ENCODE measurements around the gene MSI2. TPM values are rescaled to one million over a fixed set of nuclear protein-coding genes. Genes with fewer than 3 reads are reported as not detected.

Gene MSI2
- total RNA-seq, 1 donor from 2014 or later = 67.9 TPM

DNA sequence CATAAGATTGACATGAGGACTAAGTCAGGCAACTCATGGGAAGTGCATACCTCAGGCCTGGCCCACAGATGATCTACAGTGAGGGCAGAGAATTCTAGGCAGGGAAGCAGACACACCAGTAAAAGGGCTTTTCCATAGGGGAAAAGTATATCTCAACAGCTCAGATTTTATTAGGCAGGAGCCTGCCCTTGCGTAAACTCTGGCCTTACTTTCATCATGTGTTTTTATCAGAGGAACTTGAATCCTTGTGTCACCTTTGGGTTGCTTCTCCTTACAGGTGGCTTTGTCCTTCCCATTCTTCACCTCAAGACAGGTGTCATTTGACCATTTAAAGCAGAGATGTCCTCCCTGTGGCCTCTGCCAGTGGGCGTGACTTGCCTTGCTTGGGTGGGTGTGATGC lies 138.1 kb downstream of the MSI2 start:
- H3K9ac ChIP-seq (ENCODE audit: low read length) = no peak overlapping the region
- Mint-ChIP-seq H3K4me1 (ENCODE audit: low read depth, unreplicated experiment) (peaks cover 10% of the 10 kb centered on the region), H3K27ac (ENCODE audit: unreplicated experiment) (no peak overlapping the region), H3K27me3 (ENCODE audit: low read depth, unreplicated experiment) (no peaks in the 10 kb centered on the region), H3K9me3 (ENCODE audit: unreplicated experiment) (peaks cover 8% of the 10 kb centered on the region), H3K36me3 (ENCODE audit: low read depth, unreplicated experiment) (peaks cover 24% of the 10 kb centered on the region), H3K4me3 (ENCODE audit: unreplicated experiment) (no peak overlapping the region)
- H3K27me3 ChIP-seq (ENCODE audit: insufficient read depth, low read length) = no peaks in the 10 kb centered on the region
- peaks cover 2% of the 10 kb centered on the region for H3K79me2 ChIP-seq (ENCODE audit: insufficient read depth, low read length)
- no peak for FAIRE-seq
- no peaks in the 10 kb centered on the region for H3K4me1 ChIP-seq (ENCODE audit: insufficient read depth, low read length)
- no peak overlapping the region for H3K4me3 ChIP-seq (ENCODE audit: insufficient read depth, low read depth, low read length)
- H3K9me3 ChIP-seq (ENCODE audit: insufficient read depth, low read depth, low read length) = peaks cover 3% of the 10 kb centered on the region
- H3K27ac ChIP-seq (ENCODE audit: low read depth, low read length) = no peak overlapping the region
- no peak for DNase-seq (ENCODE audit: low read depth)
- no peak overlapping the region for H3K4me2 ChIP-seq (ENCODE audit: low read length)
- no peaks in the 10 kb centered on the region for H3K36me3 ChIP-seq (ENCODE audit: insufficient read depth, low read length)
- TF ChIP-seq, protein P1, sequence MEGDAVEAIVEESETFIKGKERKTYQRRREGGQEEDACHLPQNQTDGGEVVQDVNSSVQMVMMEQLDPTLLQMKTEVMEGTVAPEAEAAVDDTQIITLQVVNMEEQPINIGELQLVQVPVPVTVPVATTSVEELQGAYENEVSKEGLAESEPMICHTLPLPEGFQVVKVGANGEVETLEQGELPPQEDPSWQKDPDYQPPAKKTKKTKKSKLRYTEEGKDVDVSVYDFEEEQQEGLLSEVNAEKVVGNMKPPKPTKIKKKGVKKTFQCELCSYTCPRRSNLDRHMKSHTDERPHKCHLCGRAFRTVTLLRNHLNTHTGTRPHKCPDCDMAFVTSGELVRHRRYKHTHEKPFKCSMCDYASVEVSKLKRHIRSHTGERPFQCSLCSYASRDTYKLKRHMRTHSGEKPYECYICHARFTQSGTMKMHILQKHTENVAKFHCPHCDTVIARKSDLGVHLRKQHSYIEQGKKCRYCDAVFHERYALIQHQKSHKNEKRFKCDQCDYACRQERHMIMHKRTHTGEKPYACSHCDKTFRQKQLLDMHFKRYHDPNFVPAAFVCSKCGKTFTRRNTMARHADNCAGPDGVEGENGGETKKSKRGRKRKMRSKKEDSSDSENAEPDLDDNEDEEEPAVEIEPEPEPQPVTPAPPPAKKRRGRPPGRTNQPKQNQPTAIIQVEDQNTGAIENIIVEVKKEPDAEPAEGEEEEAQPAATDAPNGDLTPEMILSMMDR (IDR thresholded peaks at IDR 0.05; ENCODE audit: insufficient read depth, low read depth, low read length) = no peak
- no peak for TF ChIP-seq EZH2 (IDR thresholded peaks at IDR 0.05; ENCODE audit: insufficient read depth, low read length)
- H4K20me1 ChIP-seq (ENCODE audit: insufficient read depth, low read length) = peaks cover 24% of the 10 kb centered on the region
- no peak overlapping the region for H2AFZ ChIP-seq (ENCODE audit: low read depth, low read length)

- peaks cover 8% of the 10 kb centered on the region for H3K9me3 Mint-ChIP-seq (ENCODE audit: unreplicated experiment)
- H3K4me3 Mint-ChIP-seq (ENCODE audit: unreplicated experiment) = no peak overlapping the region
- Histone ChIP-seq H3K4me1 (ENCODE audit: insufficient read depth, low read length) (peaks cover 7% of the 10 kb centered on the region), H3K4me3 (ENCODE audit: insufficient read depth, low read depth, low read length) (no peak overlapping the region), H3K4me2 (ENCODE audit: low read length) (no peak overlapping the region), H4K20me1 (ENCODE audit: insufficient read depth, low read length) (peaks cover 25% of the 10 kb centered on the region), H2AFZ (ENCODE audit: low read depth, low read length) (no peak overlapping the region), H3K27ac (ENCODE audit: low read depth, low read length) (no peak overlapping the region), H3K27me3 (ENCODE audit: insufficient read depth, low read length) (no peaks in the 10 kb centered on the region), H3K79me2 (ENCODE audit: insufficient read depth, low read length) (peaks cover 2% of the 10 kb centered on the region), H3K9me3 (ENCODE audit: insufficient read depth, low read depth, low read length) (peaks cover 3% of the 10 kb centered on the region), H3K9ac (ENCODE audit: low read length) (no peak overlapping the region), H3K36me3 (ENCODE audit: insufficient read depth, low read length) (no peaks in the 10 kb centered on the region)
- FAIRE-seq (no peak), DNase-seq (ENCODE audit: low read depth) (no peak)
- H3K4me1 Mint-ChIP-seq (ENCODE audit: low read depth, unreplicated experiment) = peaks cover 16% of the 10 kb centered on the region
- TF ChIP-seq, protein P1 (IDR thresholded peaks at IDR 0.05; ENCODE audit: insufficient read depth, low read depth, low read length) = no peak
- TF ChIP-seq EZH2 (IDR thresholded peaks at IDR 0.05; ENCODE audit: insufficient read depth, low read length) = no peak
- H3K27ac Mint-ChIP-seq (ENCODE audit: unreplicated experiment) = no peak overlapping the region
- no peaks in the 10 kb centered on the region for H3K27me3 Mint-ChIP-seq (ENCODE audit: low read depth, unreplicated experiment)
- peaks cover 23% of the 10 kb centered on the region for H3K36me3 Mint-ChIP-seq (ENCODE audit: low read depth, unreplicated experiment)
Measured at GRCh38 chr17:57395721-57396321, 139.5 kb downstream of the MSI2 start.

DNA sequence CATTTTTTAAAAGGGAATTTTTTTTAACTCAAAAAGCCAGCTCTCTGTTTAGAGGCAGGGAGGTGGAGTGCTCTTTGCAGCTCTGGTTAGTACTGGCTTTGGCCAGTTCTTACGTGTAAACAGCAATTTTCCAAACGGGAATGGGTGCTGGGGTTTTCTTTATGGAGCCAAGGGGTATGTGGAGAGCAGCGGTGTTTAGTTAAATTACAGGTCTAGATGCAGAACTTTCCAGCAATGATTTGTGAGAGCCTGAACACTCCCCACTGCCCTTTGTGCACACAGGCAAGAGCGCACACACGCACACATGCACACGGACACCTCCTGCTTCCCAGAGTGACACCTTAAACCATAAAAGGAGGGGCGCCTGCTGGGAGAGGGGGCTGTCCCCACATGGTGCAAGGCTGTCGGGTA lies 140.2 kb downstream of the MSI2 start:
- peaks cover 8% of the 10 kb centered on the region for H3K9me3 Mint-ChIP-seq (ENCODE audit: unreplicated experiment)
- H3K4me3 Mint-ChIP-seq (ENCODE audit: unreplicated experiment) = no peak overlapping the region
- no peak for FAIRE-seq
- Histone ChIP-seq H2AFZ (ENCODE audit: low read depth, low read length) (no peak overlapping the region), H3K36me3 (ENCODE audit: insufficient read depth, low read length) (no peaks in the 10 kb centered on the region), H3K79me2 (ENCODE audit: insufficient read depth, low read length) (no peaks in the 10 kb centered on the region), H3K4me2 (ENCODE audit: low read length) (no peak overlapping the region), H3K27ac (ENCODE audit: low read depth, low read length) (no peak overlapping the region), H3K4me3 (ENCODE audit: insufficient read depth, low read depth, low read length) (no peak overlapping the region), H3K9ac (ENCODE audit: low read length) (no peak overlapping the region), H3K9me3 (ENCODE audit: insufficient read depth, low read depth, low read length) (peaks cover 3% of the 10 kb centered on the region), H3K27me3 (ENCODE audit: insufficient read depth, low read length) (no peaks in the 10 kb centered on the region), H4K20me1 (ENCODE audit: insufficient read depth, low read length) (peaks cover 22% of the 10 kb centered on the region), H3K4me1 (ENCODE audit: insufficient read depth, low read length) (peaks cover 13% of the 10 kb centered on the region)
- H3K27ac Mint-ChIP-seq (ENCODE audit: unreplicated experiment) = no peak overlapping the region
- TF ChIP-seq EZH2 (IDR thresholded peaks at IDR 0.05; ENCODE audit: insufficient read depth, low read length) = no peak
- TF ChIP-seq, protein P1 (IDR thresholded peaks at IDR 0.05; ENCODE audit: insufficient read depth, low read depth, low read length) = no peak
- DNase-seq (ENCODE audit: low read depth) = no peak
- H3K36me3 Mint-ChIP-seq (ENCODE audit: low read depth, unreplicated experiment) = peaks cover 24% of the 10 kb centered on the region
- H3K27me3 Mint-ChIP-seq (ENCODE audit: low read depth, unreplicated experiment) = no peaks in the 10 kb centered on the region
- peaks cover 16% of the 10 kb centered on the region for H3K4me1 Mint-ChIP-seq (ENCODE audit: low read depth, unreplicated experiment)
